ENCODE data around the gene TPP2. TPM values are rescaled to one million over a fixed set of nuclear protein-coding genes. Genes with fewer than 3 reads are reported as not detected.

Gene TPP2
- total RNA-seq, 2 experiments from 2014 or later: 78.0 to 87.1 TPM

- DNase-seq: no peak
- Mint-ChIP-seq H3K4me1 (peaks cover 17% of the 10 kb centered on the region), H3K9me3 (no peaks in the 10 kb centered on the region), H3K36me3 (peaks cover 21% of the 10 kb centered on the region), H3K27ac (no peak overlapping the region), H3K4me3 (no peak overlapping the region), H3K27me3 (no peaks in the 10 kb centered on the region)
- ATAC-seq (ENCODE audit: low read depth): no peak
- POLR2A ChIA-PET: interaction anchor here (0.6 kb wide), 2 partner anchors 10 to 95 kb away, joined by 3 to 4 read pairs; no protein-coding TSS in a partner anchor
Observed at GRCh38 chr13:102678339-102679107, 81.7 kb downstream of the TPP2 start.

DNA sequence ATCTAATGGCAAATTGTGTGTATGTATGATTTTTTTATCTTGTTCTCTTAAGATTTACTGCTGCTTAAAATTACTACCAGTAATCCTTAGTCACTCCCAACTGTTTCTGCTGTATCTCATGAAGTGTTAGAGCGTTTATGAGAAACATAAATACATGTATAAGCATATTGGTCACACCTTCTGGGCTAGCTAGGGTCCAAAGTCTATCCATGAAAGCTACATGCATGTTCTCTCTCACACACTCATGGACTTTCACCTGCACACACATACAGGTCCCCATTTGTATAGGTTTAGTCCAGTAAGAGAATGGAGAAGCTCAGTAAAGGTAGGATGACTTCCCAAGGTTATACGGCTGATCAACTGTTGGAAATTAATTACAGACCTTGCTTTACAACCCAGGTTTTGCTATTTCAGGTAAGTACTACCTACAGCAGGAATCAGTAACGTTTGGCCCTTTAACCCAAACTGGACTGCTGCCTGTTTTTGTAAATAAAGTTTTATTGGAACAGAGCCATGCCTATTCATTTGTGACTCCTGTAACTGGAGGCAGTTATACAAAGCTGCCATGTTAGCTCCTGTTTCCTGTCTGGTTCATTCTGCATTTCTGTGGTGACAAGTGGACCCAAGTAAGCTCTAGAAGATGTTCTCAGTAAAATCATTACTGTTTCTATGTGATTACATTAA lies 82.8 kb downstream of the TPP2 start:
- Mint-ChIP-seq H3K4me3 (no peak overlapping the region), H3K4me1 (peaks cover 17% of the 10 kb centered on the region), H3K27ac (no peak overlapping the region), H3K9me3 (no peaks in the 10 kb centered on the region), H3K27me3 (no peaks in the 10 kb centered on the region), H3K36me3 (peaks cover 23% of the 10 kb centered on the region)
- DNase-seq: no peak
- ATAC-seq (ENCODE audit: low read depth): no peak
- POLR2A ChIA-PET: interaction anchor here (1.5 kb wide), 1 partner anchor 166 kb away, joined by 4 read pairs; the partner anchor contains the start of gene ERCC5

GRCh38 chr13:102680133-102680717 lies 83.4 kb downstream of the TPP2 start:
- H3K4me3 Mint-ChIP-seq: no peak overlapping the region
- DNase-seq (no peak), ATAC-seq (ENCODE audit: low read depth) (no peak)
- H3K36me3 Mint-ChIP-seq: peaks cover 25% of the 10 kb centered on the region
- H3K27ac Mint-ChIP-seq: no peak overlapping the region
- POLR2A ChIA-PET: interaction anchor here (1.5 kb wide), 1 partner anchor 165 kb away, joined by 4 read pairs; the partner anchor contains the start of gene ERCC5
- no peaks in the 10 kb centered on the region for H3K9me3 Mint-ChIP-seq
- no peaks in the 10 kb centered on the region for H3K27me3 Mint-ChIP-seq
- peaks cover 17% of the 10 kb centered on the region for H3K4me1 Mint-ChIP-seq

- no peak for DNase-seq
- Mint-ChIP-seq H3K9me3 (no peaks in the 10 kb centered on the region), H3K36me3 (peaks cover 25% of the 10 kb centered on the region), H3K27ac (no peak overlapping the region), H3K4me3 (no peak overlapping the region), H3K4me1 (peaks cover 21% of the 10 kb centered on the region), H3K27me3 (no peaks in the 10 kb centered on the region)
- ATAC-seq (ENCODE audit: low read depth): peak; percentile 71
- POLR2A ChIA-PET: no interaction called here
Observed at GRCh38 chr13:102680842-102681740, 84.3 kb downstream of the TPP2 start.

DNA sequence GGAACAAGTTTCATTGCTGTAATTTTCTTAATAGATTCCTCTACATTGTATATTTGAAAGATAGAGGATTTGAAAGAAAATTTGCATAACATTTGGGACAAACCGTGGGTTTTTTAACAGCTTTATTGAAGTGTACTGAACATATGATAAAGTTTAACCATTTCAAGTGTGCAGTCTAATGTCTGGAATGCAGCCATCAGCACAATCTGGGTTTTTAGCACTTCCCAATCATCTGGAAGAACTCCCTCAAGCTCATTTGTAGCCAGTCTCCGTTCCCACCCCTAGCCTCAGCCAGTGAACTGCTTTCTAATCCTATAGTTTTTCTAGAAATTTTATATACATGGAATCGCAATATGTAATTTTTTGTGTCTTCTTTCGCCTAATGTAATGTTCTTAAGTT lies 85.4 kb downstream of the TPP2 start:
- Mint-ChIP-seq H3K4me3 (no peak overlapping the region), H3K4me1 (peaks cover 27% of the 10 kb centered on the region), H3K9me3 (no peaks in the 10 kb centered on the region), H3K27ac (no peak overlapping the region), H3K27me3 (no peaks in the 10 kb centered on the region), H3K36me3 (peaks cover 24% of the 10 kb centered on the region)
- POLR2A ChIA-PET: no interaction called here
- ATAC-seq (ENCODE audit: low read depth): no peak
- no peak for DNase-seq

DNA sequence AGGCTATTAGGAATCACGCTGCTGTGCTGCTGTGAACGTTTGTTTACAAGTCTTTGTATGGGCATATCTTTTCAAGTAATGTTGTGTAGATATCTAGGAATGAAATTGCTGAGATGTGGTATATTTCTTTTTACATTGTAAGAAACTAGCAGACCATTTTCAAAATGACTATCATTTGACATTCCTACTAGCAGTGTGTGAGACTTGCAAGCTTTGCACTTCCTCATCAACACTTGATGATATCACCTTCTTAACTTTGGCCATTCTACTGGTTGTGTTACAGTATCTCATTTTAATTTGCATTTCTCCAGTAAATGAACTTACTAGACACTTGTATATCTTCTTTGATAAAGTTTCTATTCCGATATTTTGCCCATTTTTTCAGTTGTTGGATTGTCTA lies 85.9 kb downstream of the TPP2 start:
- no peaks in the 10 kb centered on the region for H3K27me3 Mint-ChIP-seq

DNA sequence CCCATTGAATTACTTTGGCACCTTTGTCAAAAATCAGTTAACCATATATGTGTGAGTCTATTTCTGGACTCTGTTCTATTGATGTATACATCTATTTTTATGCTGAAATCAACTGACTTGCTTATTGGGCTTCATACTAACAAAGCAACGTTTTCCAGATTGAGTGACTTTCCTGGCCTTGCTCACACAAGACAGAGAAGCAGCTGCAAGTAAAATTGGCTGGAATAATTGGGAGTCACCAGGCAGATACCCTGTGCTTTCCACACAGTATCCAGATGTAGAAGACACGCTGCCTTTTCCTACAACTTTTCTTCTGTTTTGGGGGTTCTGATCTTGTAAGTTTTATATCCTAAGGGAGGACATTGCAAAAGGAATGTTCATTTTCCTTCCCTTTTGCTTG lies 86.9 kb downstream of the TPP2 start:
- no peaks in the 10 kb centered on the region for H3K9me3 Mint-ChIP-seq
- peaks cover 27% of the 10 kb centered on the region for H3K4me1 Mint-ChIP-seq
- DNase-seq: no peak
- ATAC-seq (ENCODE audit: low read depth): no peak
- peaks cover 4% of the 10 kb centered on the region for H3K27me3 Mint-ChIP-seq
- no peak overlapping the region for H3K27ac Mint-ChIP-seq
- peaks cover 18% of the 10 kb centered on the region for H3K36me3 Mint-ChIP-seq
- H3K4me3 Mint-ChIP-seq: no peak overlapping the region
- POLR2A ChIA-PET: no interaction called here

More for the DNA sequence above, 85.9 kb downstream of the TPP2 start:
- ATAC-seq (ENCODE audit: low read depth): no peak
- Mint-ChIP-seq H3K9me3 (no peaks in the 10 kb centered on the region), H3K4me3 (no peak overlapping the region), H3K4me1 (peaks cover 27% of the 10 kb centered on the region), H3K36me3 (peaks cover 20% of the 10 kb centered on the region), H3K27ac (no peak overlapping the region)
- POLR2A ChIA-PET: no interaction called here
- no peak for DNase-seq

DNA sequence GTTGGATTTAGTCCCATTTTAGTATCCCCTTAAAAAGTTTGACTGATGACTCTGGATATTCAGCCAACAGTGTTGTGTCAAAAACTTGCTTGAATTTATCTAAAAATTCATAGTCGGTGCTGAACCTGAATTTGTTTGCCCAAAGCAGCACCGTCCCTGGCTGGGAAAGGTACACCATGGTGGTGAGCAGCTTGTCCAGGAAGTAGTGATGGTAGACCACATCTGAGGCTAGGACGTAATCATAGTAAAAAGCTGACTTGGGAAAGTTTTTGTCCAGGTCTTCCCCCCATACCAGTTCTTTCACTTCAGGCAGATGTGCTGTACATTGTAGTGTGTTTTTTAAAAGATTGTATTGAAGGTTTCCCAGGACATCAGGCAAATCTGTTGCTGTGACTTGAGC lies 89.2 kb downstream of the TPP2 start:
- Mint-ChIP-seq H3K36me3 (peaks cover 6% of the 10 kb centered on the region), H3K9me3 (no peaks in the 10 kb centered on the region), H3K4me1 (peaks cover 13% of the 10 kb centered on the region), H3K27ac (no peak overlapping the region), H3K27me3 (peaks cover 8% of the 10 kb centered on the region), H3K4me3 (no peak overlapping the region)
- POLR2A ChIA-PET: no interaction called here
- ATAC-seq (ENCODE audit: low read depth): peak; percentile 60
- DNase-seq: no peak

DNA sequence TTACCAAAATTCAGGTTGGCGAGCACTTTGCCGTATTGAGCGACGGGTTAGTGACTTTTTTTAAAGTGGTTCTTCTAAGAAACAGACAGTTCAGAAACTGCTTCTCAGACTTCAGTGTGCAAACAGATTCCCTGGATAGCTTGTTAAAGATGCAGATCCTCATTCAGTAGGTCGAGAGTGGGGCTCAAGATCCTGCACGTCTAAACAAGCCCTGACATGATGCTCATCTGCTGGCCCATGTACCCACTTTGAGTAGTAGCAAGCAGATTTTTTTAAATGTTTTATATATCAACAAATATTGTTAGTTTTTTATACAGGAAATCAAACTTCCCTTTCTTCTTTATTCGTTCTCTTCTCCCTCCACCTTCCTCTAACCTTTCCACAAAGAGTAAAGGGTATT lies 90.7 kb downstream of the TPP2 start:
- Mint-ChIP-seq H3K27ac (no peak overlapping the region), H3K36me3 (peaks cover 4% of the 10 kb centered on the region), H3K4me3 (no peak overlapping the region), H3K9me3 (no peaks in the 10 kb centered on the region), H3K4me1 (peaks cover 9% of the 10 kb centered on the region), H3K27me3 (peaks cover 14% of the 10 kb centered on the region)
- DNase-seq: no peak
- no peak for ATAC-seq (ENCODE audit: low read depth)
- POLR2A ChIA-PET: no interaction called here

DNA sequence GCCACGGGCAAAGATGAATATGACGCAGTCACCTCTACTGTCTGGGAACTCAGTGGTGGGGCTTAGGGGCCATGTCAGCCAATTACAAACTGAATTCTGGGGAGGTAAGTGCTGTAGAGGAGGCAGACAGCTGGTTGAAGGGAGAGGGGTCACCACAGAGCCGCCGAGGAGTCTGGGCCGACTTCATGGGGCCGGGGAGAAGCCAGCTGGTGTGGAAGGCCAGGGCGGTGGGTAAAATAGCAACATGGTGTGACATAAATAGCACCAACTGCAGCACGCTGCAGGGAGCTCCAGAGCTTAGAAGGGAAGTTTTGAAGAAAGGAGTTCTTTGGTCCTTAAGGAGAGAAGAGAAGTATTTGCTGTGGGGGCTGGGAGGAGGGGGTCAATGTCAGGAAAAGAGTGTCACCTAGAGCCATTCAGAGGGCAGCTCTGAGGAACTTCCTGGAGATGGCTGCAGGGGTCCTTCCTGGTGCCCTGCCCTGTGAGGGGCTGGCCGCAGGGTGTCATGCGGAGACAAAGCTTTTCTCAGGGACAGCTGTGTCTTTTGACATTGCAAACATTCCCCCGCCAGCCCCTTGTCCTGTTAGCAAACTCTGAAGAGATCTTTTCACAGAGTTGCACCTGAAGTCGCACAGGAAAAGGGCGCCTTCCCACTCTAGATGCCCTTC lies 91.7 kb downstream of the TPP2 start:
- Mint-ChIP-seq H3K4me3 (no peak overlapping the region), H3K4me1 (peaks cover 9% of the 10 kb centered on the region), H3K9me3 (no peaks in the 10 kb centered on the region), H3K27me3 (peaks cover 18% of the 10 kb centered on the region), H3K36me3 (peaks cover 4% of the 10 kb centered on the region), H3K27ac (no peak overlapping the region)
- no peak for ATAC-seq (ENCODE audit: low read depth)
- no peak for DNase-seq
- POLR2A ChIA-PET: interaction anchor here (0.6 kb wide), 2 partner anchors 10 to 746 kb away, joined by 3 read pairs; no protein-coding TSS in a partner anchor

DNA sequence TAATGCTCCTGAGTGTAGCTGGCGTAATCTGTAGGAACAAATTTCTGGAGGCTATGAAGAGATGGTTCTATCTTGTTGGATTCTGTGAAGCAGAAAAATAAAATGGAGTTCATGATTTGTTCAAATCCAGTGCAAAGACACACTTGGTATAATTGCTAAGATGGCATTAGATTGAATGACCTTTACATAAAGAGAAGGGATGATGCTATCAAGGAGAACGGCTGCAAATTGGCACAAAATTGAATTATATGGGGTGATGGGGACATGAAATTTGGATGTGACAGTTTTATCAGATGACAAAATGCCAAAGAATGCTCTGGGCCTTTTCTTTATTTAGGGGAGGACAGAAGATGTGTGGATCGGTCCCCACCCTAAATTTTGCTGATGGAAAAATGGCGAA lies 94.1 kb downstream of the TPP2 start:
- POLR2A ChIA-PET: no interaction called here
- no peak overlapping the region for H3K4me3 Mint-ChIP-seq
- H3K9me3 Mint-ChIP-seq: no peaks in the 10 kb centered on the region

GRCh38 chr13:102692491-102692826 lies 95.7 kb downstream of the TPP2 start:
- Mint-ChIP-seq H3K9me3 (no peaks in the 10 kb centered on the region), H3K4me3 (no peak overlapping the region), H3K27ac (no peak overlapping the region), H3K4me1 (no peaks in the 10 kb centered on the region), H3K36me3 (no peaks in the 10 kb centered on the region), H3K27me3 (peaks cover 22% of the 10 kb centered on the region)
- POLR2A ChIA-PET: no interaction called here
- ATAC-seq (ENCODE audit: low read depth) (no peak), DNase-seq (no peak)

More for the DNA sequence above, 94.1 kb downstream of the TPP2 start:
- Mint-ChIP-seq H3K27ac (no peak overlapping the region), H3K4me1 (peaks cover 8% of the 10 kb centered on the region), H3K27me3 (peaks cover 22% of the 10 kb centered on the region), H3K36me3 (no peaks in the 10 kb centered on the region)
- ATAC-seq (ENCODE audit: low read depth): no peak
- DNase-seq: no peak

DNA sequence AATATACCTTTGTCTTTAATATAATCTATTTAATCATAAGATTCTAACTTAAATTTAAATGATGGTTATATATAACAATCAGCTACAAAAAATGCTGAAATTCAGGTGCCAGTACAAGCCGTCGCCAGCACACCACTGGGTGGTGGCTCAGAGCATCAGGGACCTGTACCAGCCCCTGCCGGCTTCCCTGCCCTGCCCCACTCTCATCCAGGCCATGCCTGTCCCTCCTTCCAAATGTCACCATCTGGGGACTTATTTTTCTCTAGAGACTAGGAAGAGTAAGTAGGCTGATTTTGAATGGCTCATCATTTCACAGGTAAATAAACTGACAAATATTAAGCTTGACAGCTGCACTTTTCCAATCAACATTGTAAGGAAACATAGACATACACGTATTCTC lies 96.5 kb downstream of the TPP2 start:
- Mint-ChIP-seq H3K27ac (no peak overlapping the region), H3K9me3 (no peaks in the 10 kb centered on the region), H3K4me1 (no peaks in the 10 kb centered on the region), H3K27me3 (peaks cover 21% of the 10 kb centered on the region), H3K4me3 (no peak overlapping the region), H3K36me3 (no peaks in the 10 kb centered on the region)
- ATAC-seq (ENCODE audit: low read depth) (no peak), DNase-seq (no peak)
- POLR2A ChIA-PET: no interaction called here
